Adrenal gland (tissue), 12 donors: ENCODE data around the gene DNAH8. TPM values are rescaled to one million over a fixed set of nuclear protein-coding genes. Genes with fewer than 3 reads are reported as not detected.

ENCODE experiments used
- DNase-seq, 7 donors: peaks; one replicate each; pipeline ENCODE4 v3.0.0-alpha.2; 2019 to 2020
- H3K27ac ChIP-seq, 5 donors: fragments of 200-600 bp; sonication (generic) in 4 of 5; 1 replicate in 3 of 5; 2 replicates in 2 of 5; pipeline versions ENCODE4 v1.5.1 to v1.8.0; 2016 to 2020; ENCODE audit warnings: mild to moderate bottlenecking in 1 of 5
- H3K27me3 ChIP-seq: fragments of 200-600 bp; 2 replicates; pipeline ENCODE4 v1.8.0; 2021
- H3K36me3 ChIP-seq, 2 donors: fragments of 200-600 bp; replicated peaks in 1 of 2; 1 replicate in 1 of 2; 2 replicates in 1 of 2; pipeline versions ENCODE4 v1.5.1 to v1.8.0; 2018 to 2022
- H3K4me1 ChIP-seq, 2 donors: fragments of 200-600 bp; replicated peaks in 1 of 2; 1 replicate in 1 of 2; 2 replicates in 1 of 2; pipeline versions ENCODE4 v1.5.1 to v1.8.0; 2018 to 2021
- H3K4me3 ChIP-seq, 4 donors: fragments of 200-600 bp; sonication (generic) in 3 of 4; one replicate each; pipeline ENCODE4 v1.5.1; 2016 to 2018
- H3K9me3 ChIP-seq, 3 donors: fragments of 200-600 bp; sonication (generic) in 1 of 3; replicated peaks in 1 of 3; 1 replicate in 2 of 3; 2 replicates in 1 of 3; pipeline versions ENCODE4 v1.5.1 to v1.8.0; 2016 to 2021
- CTCF ChIP-seq, 6 experiments: fragments of 450-650 bp in 4 of 6; fragments of 200-600 bp in 2 of 6; sonication (generic) in 1 of 6; IDR thresholded peaks; 1 replicate in 5 of 6; 2 replicates in 1 of 6; pipeline versions ENCODE4 v1.5.1 to v1.8.0; 2016 to 2021; ENCODE audit warnings: antibody characterized with exemption in 6 of 6, mild to moderate bottlenecking in 2 of 6, moderate library complexity in 1 of 6
- POLR2A ChIP-seq, 2 donors: fragments of 450-650 bp; IDR thresholded peaks; one replicate each; pipeline ENCODE4 v1.6.1; 2017; ENCODE audit warnings: antibody characterized with exemption in 2 of 2, mild to moderate bottlenecking in 2 of 2, moderate library complexity in 1 of 2
- WGBS, 4 donors: extraction: QIAGEN DNeasy Blood & Tissue Kit in 2 of 4; methylation state at CpG; one replicate each; pipeline versions ENCODE4 v1.1.5 to v1.1.7; 2013 to 2017; 5-methylcytosine and 5-hydroxymethylcytosine counted together
- intact Hi-C, 2 donors: fragments of 100-400 bp; cut with DNase I; formaldehyde crosslinking; loops; one replicate each; pipeline versions ENCODE4 v1.14.1 to v1.15.0; 2022 to 2023
- polyA plus RNA-seq, 3 donors: library from polyadenylated mRNA; stranded (reverse); fragments of 200-250 nt in 2 of 3; fragments of 350-450 nt in 1 of 3; fragmentation: Illumina TruSeq in 1 of 3; extraction: RNeasy Lipid Tissue Mini Kit (QIAGEN cat#74804) in 1 of 3; gene quantifications; one replicate each; pipeline ENCODE4 v1.2.3, GENCODE V29; 2013 to 2014
- total RNA-seq, 9 donors: library from RNA; depleted of rRNA in 4 of 9; stranded (reverse); fragments of >200 nt in 4 of 9; fragments of 120-200 nt in 1 of 9; fragmentation: NEBNext Ultra II Directional in 1 of 9; extraction: Animal tissue kit (Norgen Biotek cat#: 25700) in 1 of 9; gene quantifications; one replicate each; pipeline versions ENCODE4 v1.1.0 to v1.2.4, GENCODE V29; 2013 to 2023
- donor health status: healthy with polysubstance abuse.
- donor health status: Bipolar disorder and iron deficiency.
- donor health status: DM: yes; HTN: yes; CAD: no.
- donor health status: DM: no; HTN: no; CAD: no.
- donor health status: DM: no; HTN: no; CAD: no.
- donor health status: DM: yes; HTN: yes; CAD: no.

The DNAH8 gene
- total and polyA plus RNA-seq, 12 donors = under 0.01 to 0.02 TPM; not detected in 10

GRCh38 chr6:38776515-38776914 lies 61.4 kb downstream of the DNAH8 start:
- Histone ChIP-seq H3K4me3 (no peak overlapping the region), H3K36me3 (no peaks in the 10 kb centered on the region), H3K9me3 (no peaks in the 10 kb centered on the region), H3K4me1 (no peaks in the 10 kb centered on the region), H3K27me3 (peaks cover 5% of the 10 kb centered on the region), H3K27ac (no peak overlapping the region)
- WGBS, 4 donors = 55 to 60% (median 57%) methylated on average over 1 of the region's 1 CpG
- DNase-seq = no peak
- intact Hi-C loops = no loop called here
- no peak for TF ChIP-seq CTCF (IDR thresholded peaks at IDR 0.05)
- TF ChIP-seq POLR2A (IDR thresholded peaks at IDR 0.05) = no peak

GRCh38 chr6:38779310-38780062 lies 64.4 kb downstream of the DNAH8 start:
- Histone ChIP-seq H3K27me3 (peaks cover 5% of the 10 kb centered on the region), H3K36me3 (no peaks in the 10 kb centered on the region), H3K27ac (no peak overlapping the region), H3K9me3 (no peaks in the 10 kb centered on the region), H3K4me1 (no peaks in the 10 kb centered on the region), H3K4me3 (no peak overlapping the region)
- WGBS, 4 donors = 79 to 86% (median 83%) methylated on average over 4 of the region's 4 CpGs
- intact Hi-C loops = no loop called here
- no peak for TF ChIP-seq POLR2A (IDR thresholded peaks at IDR 0.05)
- no peak for TF ChIP-seq CTCF (IDR thresholded peaks at IDR 0.05)
- DNase-seq = no peak

- Histone ChIP-seq H3K27ac (no peak overlapping the region), H3K4me1 (no peaks in the 10 kb centered on the region), H3K4me3 (no peak overlapping the region), H3K9me3 (no peaks in the 10 kb centered on the region), H3K27me3 (peaks cover 10% of the 10 kb centered on the region), H3K36me3 (no peaks in the 10 kb centered on the region)
- DNase-seq = no peak
- intact Hi-C loops = no loop called here
- TF ChIP-seq POLR2A (IDR thresholded peaks at IDR 0.05) (no peak), CTCF (IDR thresholded peaks at IDR 0.05) (no peak)
- WGBS, 4 donors = 68 to 82% (median 71%) methylated on average over 2 of the region's 2 CpGs
Measured at GRCh38 chr6:38782616-38783015, 67.5 kb downstream of the DNAH8 start.

- no peaks in the 10 kb centered on the region for H3K4me1 ChIP-seq
- H3K36me3 ChIP-seq = no peaks in the 10 kb centered on the region
- no peak for TF ChIP-seq CTCF (IDR thresholded peaks at IDR 0.05)
- TF ChIP-seq POLR2A (IDR thresholded peaks at IDR 0.05) = no peak
- no peak overlapping the region for H3K4me3 ChIP-seq
- no peak for DNase-seq
- no peaks in the 10 kb centered on the region for H3K9me3 ChIP-seq
- WGBS, 4 donors = 58 to 72% (median 62%) methylated on average over 11 of the region's 11 CpGs
- H3K27ac ChIP-seq = no peak overlapping the region
- peaks cover 10% of the 10 kb centered on the region for H3K27me3 ChIP-seq
- intact Hi-C loops = no loop called here
Measured at GRCh38 chr6:38783443-38784228, 68.5 kb downstream of the DNAH8 start.
